ENCODE measurements around the gene KL.

The KL gene

GRCh38 chr13:33016414-33017322 is at the start of gene KL:
Gene KL, plus strand, starts transcription at chr13:33016423. Its CDS starts 18 bp downstream, at chr13:33016441.
- peak; percentile 57 for DNase-seq

- no peak for DNase-seq
Observed at GRCh38 chr13:32967584-32968182, 48.5 kb upstream of the KL start.

- no peak for DNase-seq
Observed at GRCh38 chr13:32968316-32968715, 47.9 kb upstream of the KL start.

GRCh38 chr13:32968793-32969192 is 47.4 kb upstream of the KL start:
- no peak for DNase-seq

- DNase-seq: peak; percentile 23
Observed at GRCh38 chr13:32969516-32969941, 46.7 kb upstream of the KL start.

GRCh38 chr13:32976056-32976805 is 40.0 kb upstream of the KL start:
- no peak for DNase-seq

- DNase-seq: no peak
Observed at GRCh38 chr13:32976912-32977311, 39.3 kb upstream of the KL start.

GRCh38 chr13:32977321-32977720 is 38.9 kb upstream of the KL start:
- DNase-seq: no peak

- DNase-seq: no peak
Observed at GRCh38 chr13:32978278-32978677, 37.9 kb upstream of the KL start.

- no peak for DNase-seq
Observed at GRCh38 chr13:32983058-32983457, 33.2 kb upstream of the KL start.

GRCh38 chr13:32984857-32985626 is 31.2 kb upstream of the KL start:
- DNase-seq: no peak

GRCh38 chr13:32986552-32986951 is 29.7 kb upstream of the KL start:
- DNase-seq: no peak

- no peak for DNase-seq
Observed at GRCh38 chr13:32987462-32987861, 28.8 kb upstream of the KL start.

GRCh38 chr13:32988608-32989289 is 27.5 kb upstream of the KL start:
- peak; percentile 54 for DNase-seq

- DNase-seq: no peak
Observed at GRCh38 chr13:32989290-32989667, 26.9 kb upstream of the KL start.

GRCh38 chr13:32989942-32990341 is 26.3 kb upstream of the KL start:
- no peak for DNase-seq

GRCh38 chr13:32993145-32993544 is 23.1 kb upstream of the KL start:
- DNase-seq: no peak

- DNase-seq: no peak
Observed at GRCh38 chr13:32997399-32997798, 18.8 kb upstream of the KL start.

GRCh38 chr13:32998966-32999365 is 17.3 kb upstream of the KL start:
- no peak for DNase-seq

GRCh38 chr13:33000365-33000764 is 15.9 kb upstream of the KL start:
- DNase-seq: no peak

GRCh38 chr13:33003458-33004019 is 12.7 kb upstream of the KL start:
- no peak for DNase-seq

GRCh38 chr13:33004511-33004910 is 11.7 kb upstream of the KL start:
- peak; percentile 71 for DNase-seq
